AG04450 (cell line): ENCODE measurements around the gene NEDD4L. TPM values are rescaled to one million over a fixed set of nuclear protein-coding genes. Genes with fewer than 3 reads are reported as not detected.

Experiments
- CTCF ChIA-PET: fragments of 300-600, 350-600 bp; formaldehyde crosslinking; extraction: SDS; loops from one replicate; lab custom pipeline; 2022; ENCODE audit warnings: antibody characterized with exemption, inconsistent platforms; lab: Charles Lee
- POLR2A ChIA-PET: fragments of 350-600 bp; formaldehyde crosslinking; extraction: SDS; loops from one replicate; lab custom pipeline; 2021; ENCODE audit warnings: antibody characterized with exemption, inconsistent platforms; lab: Yijun Ruan, JAX
- DNase-seq: peaks from one replicate; pipeline ENCODE4 v3.0.0-alpha.2; 2011; ENCODE audit warnings: low read depth, low spot score
- H3K27ac ChIP-seq: one replicate; pipeline ENCODE4 v1.5.1; 2012; ENCODE audit warnings: low read depth, low read length, control low read depth
- H3K27me3 ChIP-seq: one replicate; pipeline ENCODE4 v1.6.0; 2012; ENCODE audit warnings: low read length; ENCODE audit not compliant: control insufficient read depth, insufficient read depth
- H3K4me3 ChIP-seq: 2 replicates; pipeline ENCODE4 v1.5.1; 2011; ENCODE audit warnings: mild to moderate bottlenecking, low read depth, low read length, control low read depth
- H3K9me3 ChIP-seq: 2 replicates; pipeline ENCODE4 v1.5.1; 2012; ENCODE audit warnings: low read length; ENCODE audit not compliant: control insufficient read depth, insufficient read depth
- CTCF ChIP-seq: IDR thresholded peaks from 2 replicates; pipeline ENCODE4 v1.5.1; 2011; ENCODE audit warnings: low read depth, low read length, control low read depth, inconsistent platforms
- polyA plus RNA-seq: library from polyadenylated mRNA; depleted of rRNA; stranded (reverse); fragments of >200 nt; gene quantifications from 2 replicates; pipeline ENCODE4 v1.2.3, GENCODE V29; 2011

NEDD4L gene
- polyA plus RNA-seq, 1 experiment: 15.0 TPM

- no peak overlapping the region for H3K4me3 ChIP-seq
- no peak for DNase-seq
- no peak overlapping the region for H3K27ac ChIP-seq
- H3K27me3 ChIP-seq: peaks cover 44% of the 10 kb centered on the region
- CTCF ChIA-PET: interaction anchor here (1.1 kb wide), 1 partner anchor 11 kb away, joined by 4 read pairs; the partner anchor contains the start of gene NEDD4L
- no peaks in the 10 kb centered on the region for H3K9me3 ChIP-seq
- no peak for TF ChIP-seq CTCF
- POLR2A ChIA-PET: no interaction called here
Observed at GRCh38 chr18:58032233-58032632, 11.8 kb upstream of the NEDD4L start.

GRCh38 chr18:58033216-58033615, 10.8 kb upstream of the NEDD4L start:
- no peak for DNase-seq
- H3K27ac ChIP-seq: no peak overlapping the region
- peaks cover 43% of the 10 kb centered on the region for H3K27me3 ChIP-seq
- no peaks in the 10 kb centered on the region for H3K9me3 ChIP-seq
- TF ChIP-seq CTCF: no peak
- H3K4me3 ChIP-seq: no peak overlapping the region
- POLR2A ChIA-PET: interaction anchor here (0.7 kb wide), 1 partner anchor 28 kb away, joined by 4 read pairs; no protein-coding TSS in a partner anchor
- CTCF ChIA-PET: no interaction called here

- peaks cover 36% of the 10 kb centered on the region for H3K27me3 ChIP-seq
- no peak for TF ChIP-seq CTCF
- no peak for DNase-seq
- CTCF ChIA-PET: no interaction called here
- no peak overlapping the region for H3K27ac ChIP-seq
- no peaks in the 10 kb centered on the region for H3K9me3 ChIP-seq
- POLR2A ChIA-PET: no interaction called here
- H3K4me3 ChIP-seq: no peak overlapping the region
Observed at GRCh38 chr18:58034370-58034769, 9.7 kb upstream of the NEDD4L start.

- H3K27ac ChIP-seq: no peak overlapping the region
- peaks cover 23% of the 10 kb centered on the region for H3K27me3 ChIP-seq
- ChIA-PET CTCF (interaction anchor here (0.9 to 2.5 kb wide), 2 partner anchors 28 to 156 kb away, joined by 3 to 6 read pairs; no protein-coding TSS in a partner anchor), POLR2A (no interaction called here)
- no peak overlapping the region for H3K4me3 ChIP-seq
- H3K9me3 ChIP-seq: no peaks in the 10 kb centered on the region
- no peak for DNase-seq
- TF ChIP-seq CTCF: no peak
Observed at GRCh38 chr18:58037163-58037562, 6.9 kb upstream of the NEDD4L start.

GRCh38 chr18:58038063-58038462, 6.0 kb upstream of the NEDD4L start:
- ChIA-PET CTCF (interaction anchor here (0.8 to 2.5 kb wide), 4 partner anchors 27 to 156 kb away, joined by 3 to 10 read pairs (median 4); no protein-coding TSS in a partner anchor), POLR2A (no interaction called here)
- Histone ChIP-seq H3K27ac (no peak overlapping the region), H3K27me3 (peaks cover 19% of the 10 kb centered on the region), H3K4me3 (no peak overlapping the region), H3K9me3 (no peaks in the 10 kb centered on the region)
- DNase-seq: no peak
- TF ChIP-seq CTCF: no peak
